LHCN-M2 (cell line): ENCODE measurements around the gene ABI3BP. TPM values are rescaled to one million over a fixed set of nuclear protein-coding genes. Genes with fewer than 3 reads are reported as not detected.

Source experiments
- DNase-seq: peaks from one replicate; pipeline ENCODE4 v3.0.0-alpha.2; 2012; ENCODE audit warnings: low read depth
- total RNA-seq: library from RNA; depleted of rRNA; stranded (reverse); fragments of >200 nt; gene quantifications from 2 replicates; pipeline ENCODE4 v1.2.3, GENCODE V29; 2014

The ABI3BP gene
- total RNA-seq, 1 experiment from 2014 or later: 31.9 TPM

DNA sequence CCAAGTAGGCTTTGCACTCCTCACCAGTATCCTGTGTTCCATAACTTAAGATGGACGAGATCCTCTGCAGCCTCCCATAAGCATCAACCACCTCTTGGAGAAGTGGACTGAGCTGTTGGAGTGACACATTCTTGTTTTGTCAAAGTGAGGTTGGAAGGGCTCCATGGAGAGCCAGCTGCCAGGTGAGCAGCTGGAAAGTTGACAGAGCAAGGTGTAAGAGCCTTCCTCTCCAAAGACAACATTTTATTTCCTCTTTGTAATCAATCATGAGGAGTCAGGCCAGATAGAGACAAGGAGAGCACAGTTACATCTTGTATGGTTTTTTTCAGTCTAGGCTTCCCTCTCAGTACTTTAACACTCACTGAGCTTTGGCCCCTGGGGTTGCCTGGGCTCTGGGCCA, 5.1 kb downstream of the ABI3BP start:
- no peak for DNase-seq

GRCh38 chr3:100984308-100984707, 8.9 kb downstream of the ABI3BP start:
- DNase-seq: peak; percentile 37

DNA sequence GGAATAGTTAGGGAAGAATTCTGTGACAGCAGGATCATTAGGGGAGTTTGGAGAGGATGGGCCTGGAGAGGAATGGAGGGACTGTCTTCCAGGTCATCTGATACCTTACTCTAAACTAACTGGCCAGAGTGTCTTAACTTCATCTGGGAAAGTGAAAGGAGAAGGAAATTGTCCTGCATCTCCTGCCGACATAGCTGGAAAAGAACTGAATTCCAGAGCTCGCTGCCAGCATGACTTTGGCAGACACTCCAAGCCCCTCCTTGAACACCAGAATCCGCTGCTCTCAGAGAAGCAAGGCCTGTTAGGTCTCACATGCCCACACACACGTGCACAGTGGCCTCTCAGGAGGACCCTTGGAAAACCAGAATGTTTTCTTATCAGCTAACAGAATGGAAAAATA, 10.5 kb downstream of the ABI3BP start:
- peak; percentile 49 for DNase-seq

GRCh38 chr3:100981164-100981911, 11.9 kb downstream of the ABI3BP start:
- DNase-seq: peak; percentile 9

DNA sequence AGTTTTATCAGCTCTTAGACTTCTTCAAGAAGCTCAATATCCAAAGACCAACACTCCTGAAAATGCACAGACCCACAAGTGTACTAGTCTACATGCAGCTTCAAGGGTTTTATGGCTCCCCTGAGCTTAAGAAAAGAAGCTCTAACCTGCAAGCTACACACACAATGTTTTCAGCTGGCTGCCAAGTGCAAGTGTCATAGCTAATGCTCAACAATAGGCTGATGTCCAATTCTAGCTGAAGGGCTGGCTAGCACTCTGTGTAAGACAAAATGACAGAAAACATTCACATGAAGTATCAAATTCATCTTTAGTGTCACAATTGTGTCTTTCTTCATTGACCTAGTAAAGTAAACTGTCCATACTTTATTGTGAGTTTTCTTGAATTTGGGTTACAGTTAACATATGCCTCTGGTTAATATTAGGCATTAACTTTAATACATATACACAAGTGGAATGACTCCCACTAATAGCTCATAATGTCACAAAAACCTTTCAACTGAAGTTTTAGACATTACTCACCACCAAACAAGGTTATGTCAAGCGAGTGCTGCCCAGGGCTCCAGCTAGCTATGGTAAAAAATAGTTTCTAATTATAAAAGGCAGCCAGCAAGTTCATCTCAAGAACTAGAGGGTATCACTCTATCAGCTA, 15.1 kb downstream of the ABI3BP start:
- DNase-seq: no peak

DNA sequence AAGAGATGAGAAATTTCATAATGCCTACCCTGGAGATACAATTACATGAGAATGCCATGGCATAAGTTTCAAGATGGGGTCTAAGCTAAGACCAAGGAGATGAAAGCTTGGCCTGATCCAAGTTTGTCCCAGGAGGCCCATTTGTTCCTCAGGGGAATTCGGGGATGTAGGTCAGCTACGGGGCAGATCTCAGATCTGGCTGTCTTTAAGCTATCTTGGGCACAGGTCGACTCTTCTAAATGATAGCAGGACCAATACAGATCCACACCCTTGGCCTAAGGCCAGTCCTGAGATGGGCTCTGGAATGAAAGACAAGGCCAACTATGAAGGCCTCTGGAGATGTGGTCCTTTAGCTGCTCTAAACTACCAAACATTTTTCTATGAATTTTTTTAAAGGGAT, 16.6 kb downstream of the ABI3BP start:
- DNase-seq: no peak

DNA sequence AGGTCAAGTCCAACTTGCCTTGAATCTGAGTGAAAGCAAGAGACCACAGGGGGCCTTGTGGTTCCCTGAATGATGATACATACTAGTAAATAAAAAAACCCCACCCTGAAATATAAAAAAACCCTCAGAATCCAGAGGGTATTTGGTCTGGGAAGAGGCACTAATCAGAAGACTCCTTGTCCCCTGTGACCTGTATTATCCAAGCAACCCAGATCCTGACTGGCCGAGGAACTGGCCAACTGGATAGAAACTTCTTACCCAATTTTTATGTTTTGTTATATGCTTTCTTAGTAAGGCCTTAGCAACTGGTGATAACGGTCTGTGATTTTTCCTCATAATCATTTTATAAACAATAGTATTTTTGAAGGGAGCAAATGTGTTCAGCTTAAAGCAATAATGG, 17.5 kb downstream of the ABI3BP start:
- DNase-seq: peak; percentile 12

DNA sequence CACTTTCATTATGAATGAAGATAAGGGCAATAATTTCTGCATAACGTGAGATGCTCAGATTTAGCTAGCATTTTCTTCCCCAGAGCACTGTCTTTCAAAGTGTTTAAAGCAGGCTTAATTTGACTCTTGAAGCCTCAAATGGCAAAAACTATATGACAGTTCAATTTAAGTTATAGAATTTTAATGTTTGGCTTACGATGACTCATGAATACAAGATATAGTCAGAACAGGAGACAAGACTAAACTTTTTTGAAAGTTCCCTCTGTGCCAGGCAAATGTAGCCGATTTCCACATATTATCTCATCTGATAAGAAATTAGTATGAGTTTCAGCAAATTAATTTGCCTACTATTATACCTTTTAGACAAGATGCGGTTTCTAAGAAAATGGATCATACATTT, 19.6 kb downstream of the ABI3BP start:
- DNase-seq: no peak

- no peak for DNase-seq
Observed at GRCh38 chr3:100972867-100973266, 20.4 kb downstream of the ABI3BP start.

GRCh38 chr3:100972301-100972844, 20.8 kb downstream of the ABI3BP start:
- no peak for DNase-seq

DNA sequence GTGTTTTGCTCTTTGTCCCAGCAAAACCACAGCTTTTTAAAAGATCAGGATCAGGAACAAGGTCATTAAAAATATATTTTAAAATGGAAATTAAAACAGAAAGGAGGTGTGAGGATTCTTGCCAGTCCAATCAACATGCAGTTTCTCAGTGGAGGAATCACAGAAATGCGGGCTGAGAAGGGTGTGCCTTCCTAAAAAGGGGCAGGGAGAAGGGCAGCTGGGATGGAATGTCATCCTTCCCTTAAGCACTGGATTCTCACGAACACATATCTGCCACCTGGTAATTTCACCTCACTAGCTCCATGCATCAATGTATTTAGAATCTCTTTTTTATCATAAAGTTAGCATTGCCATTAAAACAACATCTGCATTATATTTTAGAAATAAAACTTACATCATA, 21.4 kb downstream of the ABI3BP start:
- DNase-seq: peak; percentile 15

DNA sequence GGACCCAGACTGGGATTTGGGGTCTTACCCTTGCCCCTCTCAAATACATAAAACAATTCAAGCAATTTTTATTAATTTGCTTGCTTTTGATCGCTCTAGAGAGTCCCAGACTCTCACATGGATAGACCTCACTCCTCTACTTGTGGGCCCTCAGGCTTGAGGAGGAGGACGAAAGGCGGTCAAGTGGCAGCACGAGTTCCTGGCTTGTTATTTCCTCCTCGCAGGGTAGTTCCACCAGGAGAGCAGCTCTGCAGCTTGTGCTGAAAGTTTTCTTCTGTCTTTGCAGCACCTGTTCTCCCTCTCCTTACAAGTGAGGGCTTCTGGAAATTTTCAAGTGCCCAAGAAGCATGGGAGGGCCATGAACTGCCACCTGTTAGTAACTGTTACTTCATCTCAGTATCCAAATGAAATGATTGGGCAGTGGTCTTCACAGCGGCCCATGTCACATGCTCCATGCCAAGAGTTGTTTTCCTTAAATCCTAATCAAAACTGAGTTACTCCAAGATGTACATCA, 22.7 kb downstream of the ABI3BP start:
- no peak for DNase-seq

DNA sequence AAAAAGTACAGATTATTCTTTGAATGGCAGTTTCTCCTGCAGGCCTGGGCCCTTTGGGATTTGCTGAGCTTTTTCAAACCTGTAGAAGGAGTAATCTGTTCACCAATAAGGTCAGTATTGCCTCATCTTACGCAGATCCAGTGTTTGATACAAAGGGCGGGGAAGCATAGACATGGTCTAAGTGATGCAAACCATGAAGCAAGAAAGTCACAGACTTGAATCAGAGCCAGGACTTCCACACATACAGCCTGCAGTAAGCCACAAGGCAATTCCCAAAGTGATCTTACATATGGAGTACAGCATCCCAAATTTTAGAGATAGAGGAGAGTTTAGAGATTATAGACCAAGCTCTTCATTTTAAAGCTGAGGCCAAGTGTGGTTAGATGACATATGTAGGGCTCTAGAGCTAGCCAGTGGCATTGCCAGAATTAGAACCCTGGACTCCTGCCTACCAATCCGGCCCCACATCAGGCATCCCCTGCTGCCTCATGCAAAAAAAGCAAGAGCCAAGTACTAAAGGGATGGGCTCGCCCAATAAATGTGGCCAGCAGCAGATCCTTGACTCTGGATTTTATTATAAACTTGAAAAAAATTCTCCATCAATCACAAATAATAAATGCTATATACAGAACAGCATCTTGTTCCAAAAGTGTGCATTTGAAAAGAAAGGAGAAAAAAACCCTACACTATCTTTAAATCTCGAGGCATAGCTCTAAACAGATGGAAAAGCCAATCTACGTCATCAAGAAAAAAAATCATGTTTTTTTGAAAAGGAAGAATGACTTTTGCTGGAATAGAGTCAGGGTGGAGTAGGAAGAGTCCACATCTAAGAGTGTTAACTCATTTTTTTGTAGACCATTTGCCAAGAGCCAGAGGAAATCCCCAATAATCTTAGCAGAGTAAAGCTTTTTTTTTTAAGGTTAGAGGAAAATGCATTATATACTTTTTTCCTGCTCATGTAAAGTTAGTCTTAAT, 24.0 kb downstream of the ABI3BP start:
- no peak for DNase-seq

DNA sequence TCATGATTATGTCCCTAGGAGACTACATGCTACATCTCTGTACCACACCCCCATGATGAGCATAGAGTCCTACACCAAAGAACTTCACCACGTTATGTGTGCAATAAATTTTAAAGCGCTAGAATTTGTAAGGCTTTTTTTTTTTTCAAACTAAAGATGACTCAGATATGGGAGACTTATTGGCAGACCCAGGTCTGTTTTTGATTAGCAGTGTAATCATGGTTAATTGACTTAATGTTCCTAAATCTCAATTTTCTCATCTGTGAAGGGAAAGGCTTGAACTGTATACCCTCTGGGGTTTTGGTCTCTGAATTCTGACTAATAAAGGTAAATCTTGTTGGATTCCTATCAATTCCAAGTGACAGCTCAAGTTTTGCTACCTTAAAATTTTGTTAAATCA, 26.4 kb downstream of the ABI3BP start:
- no peak for DNase-seq

GRCh38 chr3:100966049-100966491, 27.2 kb downstream of the ABI3BP start:
- DNase-seq: peak; percentile 26

GRCh38 chr3:100963041-100963440, 30.2 kb downstream of the ABI3BP start:
- DNase-seq: no peak

- peak; percentile 56 for DNase-seq
Observed at GRCh38 chr3:100957261-100957986, 35.8 kb downstream of the ABI3BP start.

GRCh38 chr3:100956276-100956675, 36.9 kb downstream of the ABI3BP start:
- DNase-seq: no peak

DNA sequence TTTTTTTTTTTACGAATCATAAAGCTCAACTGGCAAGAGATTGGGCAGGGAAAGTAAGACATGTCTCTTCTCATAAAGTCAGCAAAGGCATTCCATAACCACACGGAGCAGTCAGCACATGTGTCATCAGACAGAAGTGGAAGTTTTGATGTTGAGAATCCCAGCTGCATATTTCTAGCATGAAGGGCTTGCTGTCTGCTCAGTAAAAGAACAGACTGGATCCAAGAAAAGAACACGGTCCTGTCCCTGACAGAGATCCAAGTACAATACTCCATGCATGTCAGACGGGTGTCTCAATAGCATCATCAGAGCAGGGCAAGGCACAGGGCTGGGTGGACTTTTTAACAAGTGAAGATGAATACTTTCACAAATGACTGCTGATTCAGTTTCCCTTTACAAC, 38.2 kb downstream of the ABI3BP start:
- DNase-seq: peak; percentile 95

GRCh38 chr3:100954199-100954935, 38.9 kb downstream of the ABI3BP start:
- peak; percentile 28 for DNase-seq
